ENCODE data around the gene ANKRD26.
"Not testable (repeated sequence)": the region's sequence is repeated elsewhere in the genome, so short reads cannot be mapped to it uniquely, and the experiment has no call there.

Gene ANKRD26

DNA sequence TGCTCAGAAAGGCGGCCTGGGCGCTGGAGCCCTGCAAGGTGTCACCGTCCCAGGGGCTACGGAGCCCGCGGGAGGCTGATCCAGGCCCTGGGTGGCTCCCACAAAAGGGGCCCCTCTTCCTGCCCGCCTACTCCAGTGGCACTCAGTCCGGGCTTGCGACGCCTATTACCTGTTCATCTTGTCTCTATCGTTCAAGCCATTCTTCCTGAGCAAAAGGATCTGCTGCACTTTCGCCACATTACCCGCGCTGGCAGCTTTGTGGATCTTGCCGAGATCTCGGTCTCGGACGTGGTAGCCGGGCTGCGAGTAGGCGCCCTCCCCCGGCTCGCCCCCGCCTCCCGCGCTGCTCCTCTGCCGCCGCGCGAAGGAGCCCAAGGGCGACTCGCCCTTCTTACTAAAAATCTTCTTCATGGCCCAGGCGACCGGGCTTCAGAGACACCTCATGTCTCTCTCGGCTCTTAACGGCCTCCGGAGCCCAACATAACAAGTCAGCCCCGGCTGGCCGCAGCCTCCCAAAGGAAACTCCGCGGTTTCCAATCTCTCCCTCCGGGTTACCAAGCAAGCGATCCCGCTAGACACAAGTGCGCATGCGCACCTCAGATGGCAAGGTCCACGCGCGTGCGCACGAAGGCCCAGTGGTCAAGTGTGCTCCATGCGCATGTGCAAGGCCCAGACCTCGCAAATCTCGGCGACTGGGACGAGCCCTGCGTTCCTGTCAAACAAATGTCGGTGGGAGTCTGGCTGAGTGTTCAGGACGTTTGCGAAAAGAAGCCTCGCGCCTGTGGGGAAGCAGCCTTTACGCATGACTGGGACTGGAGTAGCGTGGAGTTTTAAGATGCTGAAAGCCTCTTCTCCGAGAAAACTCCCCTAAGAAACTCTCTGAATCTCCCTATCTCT is at the start of gene ANKRD26:
Gene ANKRD26, minus strand, starts transcription at position 579 of the 897 bp plus-strand sequence. Its CDS starts 168 bp downstream, at position 411.
- peak; percentile 98 for DNase-seq

DNA sequence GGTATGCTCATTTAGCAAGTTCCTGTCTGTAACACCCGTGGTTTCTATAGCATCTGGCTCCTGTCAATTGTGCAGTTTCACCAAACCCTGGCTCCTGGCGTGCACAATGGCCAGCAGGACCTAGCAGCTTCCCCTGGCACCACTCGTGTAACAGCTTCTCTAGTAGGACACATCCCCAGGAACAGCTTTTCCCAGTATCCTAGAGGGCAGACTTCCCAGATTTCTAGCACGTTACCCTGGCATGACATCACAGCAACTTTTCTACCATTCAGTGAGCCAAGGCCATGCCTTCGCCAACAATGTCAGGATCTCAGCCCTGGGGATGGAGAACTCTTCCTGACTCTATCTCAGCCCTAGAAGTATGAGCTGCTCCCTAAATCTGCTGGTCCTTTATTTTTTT is 47.4 kb upstream of the ANKRD26 start:
- DNase-seq: no peak

DNA sequence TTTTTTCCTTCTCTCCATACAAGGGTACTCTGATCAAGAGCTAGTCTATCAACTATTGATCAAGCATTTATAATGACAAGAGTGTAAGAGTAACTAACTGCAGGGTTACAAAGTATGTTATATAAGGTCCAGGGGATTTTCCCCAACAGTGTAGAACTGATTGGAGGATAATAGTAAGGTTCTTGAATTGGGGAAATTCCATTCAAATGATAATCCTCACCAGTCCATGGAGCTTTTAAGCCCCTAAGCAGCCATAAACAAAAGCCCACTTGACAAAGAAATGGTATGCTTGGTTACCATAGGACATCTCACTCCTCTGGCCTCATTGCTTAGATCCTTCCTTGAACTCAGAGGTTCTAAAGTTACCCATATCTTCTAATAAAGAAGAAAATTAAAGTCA is 45.6 kb upstream of the ANKRD26 start:
- DNase-seq: no peak

DNA sequence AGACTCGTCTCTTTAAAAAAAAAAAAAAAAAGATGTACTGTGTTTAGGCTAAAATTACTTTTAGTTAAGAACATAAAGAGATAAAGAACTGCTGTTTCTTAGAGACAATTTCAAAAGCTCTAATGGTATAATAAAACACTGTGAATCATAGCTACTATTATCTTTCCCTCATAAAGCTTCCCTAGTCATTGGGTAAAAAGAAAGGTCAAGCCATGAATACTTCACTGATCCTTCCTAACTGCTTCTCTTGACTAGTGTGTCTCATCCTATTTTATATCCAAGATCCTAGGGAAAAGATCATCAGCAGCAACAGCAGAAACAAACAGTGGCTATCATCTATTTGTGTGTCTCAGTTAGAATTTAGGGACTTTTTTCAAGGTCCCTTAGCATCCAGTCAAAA is 43.4 kb upstream of the ANKRD26 start:
- DNase-seq: no peak

DNA sequence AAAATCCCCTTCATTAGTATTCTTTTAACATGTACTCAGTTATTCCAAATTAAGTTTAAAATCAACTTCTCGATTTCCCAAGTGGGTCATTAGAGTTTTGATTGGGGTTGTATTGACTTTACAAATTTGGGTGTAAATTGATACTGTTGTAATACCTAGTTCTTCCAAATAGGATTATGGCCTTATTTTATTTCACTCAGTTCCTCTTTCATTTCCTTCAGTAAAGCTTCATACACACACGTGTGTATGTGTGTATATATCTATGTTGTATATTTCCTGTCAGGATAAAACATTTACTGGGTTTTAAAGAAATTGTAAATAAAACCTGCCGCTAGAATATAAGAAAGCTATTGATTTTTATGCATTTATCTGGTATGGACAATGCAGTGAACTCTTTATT is 38.0 kb upstream of the ANKRD26 start:
- no peak for DNase-seq

DNA sequence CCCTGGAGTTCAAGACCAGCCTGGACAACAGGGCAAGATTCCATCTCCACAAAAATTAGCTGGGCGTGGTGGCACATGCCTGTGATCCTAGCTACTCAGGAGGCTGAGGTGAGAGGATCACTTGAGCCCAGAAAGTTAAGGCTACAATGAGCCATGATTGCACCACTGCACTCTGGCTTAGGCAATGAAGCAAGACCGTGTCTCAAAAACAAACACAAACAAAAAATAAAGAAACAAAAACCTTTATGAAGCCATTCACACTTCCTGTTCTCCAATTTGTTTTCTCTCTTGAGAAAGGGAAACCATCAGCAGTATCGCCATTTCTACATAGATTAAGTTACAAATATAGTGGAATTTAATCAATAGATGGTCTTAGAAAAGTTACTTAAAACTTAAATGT is 34.1 kb upstream of the ANKRD26 start:
- no peak for DNase-seq

DNA sequence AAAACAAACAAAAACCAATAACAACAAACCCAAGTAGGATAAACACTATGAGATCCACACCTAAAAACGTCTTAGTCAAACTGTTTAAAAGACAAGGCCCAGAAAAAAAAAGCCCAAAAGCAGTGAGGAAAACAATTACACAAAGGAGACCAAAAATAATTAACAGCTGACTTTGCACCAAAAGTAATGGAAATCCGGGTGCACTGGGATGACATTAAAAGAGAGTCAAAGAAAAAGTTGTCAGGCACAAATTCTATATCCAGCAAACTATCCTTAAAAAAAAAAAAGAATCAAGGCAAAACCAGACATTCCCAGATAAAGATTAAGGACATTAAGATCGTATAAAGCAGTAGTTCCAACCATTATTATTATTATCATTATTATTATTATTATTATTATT is 7.9 kb upstream of the ANKRD26 start:
- no peak for DNase-seq

DNA sequence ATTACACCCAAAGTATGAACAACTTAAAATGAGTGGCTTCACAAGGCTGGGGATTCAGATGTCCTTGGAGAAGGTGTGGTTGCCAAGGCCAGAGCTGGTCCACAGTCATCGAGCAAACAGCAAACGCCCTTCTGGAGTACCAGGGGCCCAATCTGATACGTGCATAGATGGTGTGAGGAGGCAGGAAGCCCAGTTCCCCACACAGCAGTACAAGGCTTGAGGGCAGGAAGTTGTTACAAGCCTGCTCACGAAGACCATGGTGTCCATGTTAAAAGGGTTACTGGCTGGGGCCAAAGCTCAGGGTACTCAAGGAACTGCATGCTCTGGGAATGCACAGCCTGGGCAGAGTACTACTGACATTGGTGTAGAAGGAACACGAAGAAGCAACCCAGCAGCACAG is 4.6 kb upstream of the ANKRD26 start:
- DNase-seq: no peak

DNA sequence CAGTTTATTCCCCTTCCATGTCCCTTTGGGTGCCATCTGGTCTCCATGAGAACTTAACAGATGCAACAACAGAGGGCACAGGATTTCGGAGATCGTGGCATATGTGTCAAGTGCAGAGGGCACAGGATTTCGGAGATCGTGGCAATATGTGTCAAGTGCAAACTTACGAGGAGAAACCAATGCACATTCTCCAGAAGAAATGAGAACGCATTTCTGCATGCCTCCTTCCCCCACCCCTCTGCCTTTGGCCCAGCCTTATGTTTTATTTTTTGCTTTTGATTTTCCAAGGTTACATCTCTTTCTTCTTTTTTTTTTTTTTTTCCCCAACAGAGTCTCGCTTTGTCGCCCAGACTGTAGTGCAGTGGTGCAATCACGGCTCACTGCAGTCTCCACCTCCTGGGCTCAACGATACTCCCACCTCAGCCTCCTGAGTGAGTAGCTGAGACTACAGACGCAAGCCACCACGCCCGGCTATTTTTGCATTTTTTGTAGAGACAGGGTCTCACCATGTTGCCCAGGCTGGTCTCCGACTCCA is 586 bp upstream of the ANKRD26 start:
- peak; percentile 61 for DNase-seq

DNA sequence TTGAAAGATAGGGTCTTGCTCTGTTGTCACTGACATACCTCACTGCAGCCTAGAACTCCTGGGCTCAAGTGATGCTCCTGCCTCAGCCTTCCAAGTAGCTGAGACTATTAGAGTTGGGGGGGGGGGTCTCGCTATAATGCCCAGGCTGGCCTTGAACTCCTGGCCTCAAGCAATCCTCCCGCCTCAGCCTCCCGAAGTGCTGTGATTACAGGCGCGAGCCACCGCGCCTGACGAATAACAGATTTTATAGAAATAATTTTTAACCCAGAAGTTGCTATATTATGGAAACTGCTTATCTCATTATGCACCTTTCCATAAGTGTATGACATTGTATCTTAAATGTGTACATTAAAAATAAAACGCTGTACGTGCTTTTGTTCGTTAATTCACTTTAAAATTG is 846 bp downstream of the ANKRD26 start:
- DNase-seq: no peak

DNA sequence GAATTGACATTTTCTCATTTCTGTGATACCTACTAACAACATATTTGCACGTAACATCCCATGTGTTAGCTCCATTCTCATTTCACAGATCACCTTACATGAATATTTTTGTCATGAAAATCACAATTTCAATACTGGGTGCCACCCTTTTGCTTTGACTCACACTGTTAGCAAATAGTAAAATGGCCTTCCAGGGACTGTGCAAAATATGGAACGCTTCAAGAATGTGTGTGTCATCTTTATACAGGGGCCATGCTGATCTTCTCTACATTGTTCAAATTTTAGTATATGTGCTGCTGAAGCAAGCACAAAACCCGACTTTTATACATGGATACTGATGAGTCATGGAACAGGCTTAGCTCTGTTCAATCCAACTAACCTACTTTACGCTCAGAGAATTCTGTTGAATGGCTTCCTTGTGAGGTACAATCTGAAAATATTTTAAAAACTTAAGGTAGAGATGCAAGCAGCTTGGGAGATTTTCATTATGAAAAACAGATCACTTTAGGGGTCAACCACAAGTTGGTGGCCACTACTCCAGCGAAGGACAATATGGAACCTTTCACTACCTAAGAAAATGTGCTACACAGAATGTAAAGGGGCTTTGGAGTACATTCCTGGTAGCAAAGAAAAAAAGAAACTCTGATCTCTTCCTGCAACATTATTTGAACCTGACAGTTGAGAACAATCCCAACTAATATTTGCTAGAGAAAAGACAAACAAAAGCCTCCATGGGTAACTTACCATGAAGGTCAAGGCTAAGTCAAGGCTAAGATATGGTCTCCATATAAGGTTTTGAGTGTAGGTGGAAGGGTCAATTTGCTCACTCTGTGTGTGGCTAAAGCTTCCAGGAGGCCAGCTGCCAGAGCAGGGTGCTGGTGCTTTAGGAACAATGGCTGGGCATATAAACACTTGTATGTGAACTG is 11.9 kb downstream of the ANKRD26 start:
- DNase-seq: no peak

DNA sequence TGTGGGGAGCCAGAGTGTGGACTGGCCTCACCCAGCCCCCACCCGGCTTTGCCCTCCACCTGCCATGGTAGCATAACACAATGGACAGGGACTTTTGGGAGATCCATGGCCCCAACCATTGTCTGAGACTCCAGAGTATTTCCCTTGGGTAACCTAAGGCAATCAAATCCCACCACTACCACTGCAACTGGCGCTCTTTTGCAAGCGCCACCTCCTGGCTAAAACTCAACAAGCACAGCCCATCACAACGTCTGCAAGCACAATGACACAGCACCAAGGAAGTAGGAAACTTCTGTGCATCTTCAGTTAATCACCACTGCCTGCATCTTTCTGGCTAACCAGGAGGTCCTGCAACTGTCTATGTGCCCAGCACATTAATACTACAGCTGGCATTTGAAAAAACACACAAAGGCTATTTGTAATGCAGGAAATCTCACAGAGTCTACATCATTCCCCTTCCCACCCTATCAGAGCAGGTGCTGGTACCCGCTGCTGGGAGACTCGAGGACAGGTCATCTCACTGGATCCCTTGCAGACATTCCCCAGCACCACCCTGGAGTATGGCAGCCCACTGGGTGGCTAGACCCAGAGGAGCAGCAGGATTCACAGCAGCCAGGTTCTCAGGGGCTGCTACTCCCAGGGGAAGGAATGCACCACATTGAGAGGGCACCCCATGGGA is 27.7 kb downstream of the ANKRD26 start:
- DNase-seq: no peak

DNA sequence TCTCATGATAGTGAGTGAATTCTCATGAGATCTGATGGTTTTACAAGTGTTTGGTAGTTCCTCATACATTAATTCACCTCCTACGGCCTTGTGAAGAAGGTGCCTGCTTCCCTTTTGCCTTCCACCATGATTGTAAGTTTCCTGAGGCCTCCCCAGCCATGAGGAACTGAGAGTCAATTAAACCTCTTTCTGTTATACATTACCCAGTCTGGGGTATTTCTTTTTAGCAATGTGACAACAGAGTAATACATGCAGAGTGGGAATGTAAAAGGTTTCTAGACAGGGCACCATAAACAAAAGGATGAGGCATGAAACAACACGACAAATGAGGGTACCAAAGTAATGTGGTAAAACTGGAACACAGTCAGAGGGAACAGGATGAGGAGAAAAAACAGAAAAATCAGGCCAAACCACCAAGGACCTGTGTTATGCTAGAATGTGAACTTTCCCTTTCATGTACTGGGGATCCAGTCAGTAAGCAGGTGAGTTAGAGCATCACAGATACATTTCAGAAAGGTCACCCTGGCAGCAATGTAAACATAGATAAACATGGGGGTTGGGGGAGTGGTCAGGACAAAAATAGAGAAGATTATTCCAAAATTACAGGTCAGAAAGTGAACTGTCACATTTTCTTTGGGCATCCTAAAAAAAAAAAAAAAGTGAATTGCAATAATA is 31.9 kb downstream of the ANKRD26 start:
- no peak for DNase-seq

DNA sequence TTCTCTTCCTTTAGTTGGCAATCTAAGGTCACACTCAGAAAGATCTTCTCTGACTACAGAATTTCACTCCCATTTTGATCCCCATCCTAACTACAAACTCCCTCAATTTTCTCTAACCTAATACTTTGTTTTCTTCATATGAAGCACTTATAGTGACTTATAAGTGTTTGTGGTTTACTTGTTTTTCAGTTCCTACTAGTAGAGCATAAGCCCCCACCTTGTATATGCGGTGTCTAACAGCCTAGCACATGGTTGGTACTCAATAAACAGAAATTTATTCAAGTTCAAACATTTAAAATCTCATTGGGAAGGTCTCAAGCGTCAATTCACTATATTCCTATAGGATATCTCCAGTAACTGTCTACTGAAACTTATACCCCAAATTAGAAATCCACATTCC is 35.2 kb downstream of the ANKRD26 start:
- DNase-seq: no peak

DNA sequence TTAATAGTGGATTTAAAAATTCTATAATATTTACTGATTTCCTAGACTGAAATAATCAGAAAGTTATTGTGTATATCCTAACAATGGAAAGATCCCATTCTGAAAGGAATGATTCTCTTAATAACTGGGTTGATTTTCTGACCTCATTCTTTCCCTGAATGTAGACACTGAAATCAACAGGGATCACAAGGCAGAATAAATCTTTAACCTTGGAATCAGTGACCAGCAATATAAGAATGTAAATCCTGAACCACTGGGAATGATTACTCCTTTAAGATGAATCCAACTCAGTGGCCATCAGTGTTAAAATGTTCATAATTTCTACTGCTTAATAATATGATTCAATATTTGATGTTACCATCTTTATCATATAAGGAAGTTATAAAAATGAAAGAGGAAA is 47.6 kb downstream of the ANKRD26 start:
- no peak for DNase-seq

DNA sequence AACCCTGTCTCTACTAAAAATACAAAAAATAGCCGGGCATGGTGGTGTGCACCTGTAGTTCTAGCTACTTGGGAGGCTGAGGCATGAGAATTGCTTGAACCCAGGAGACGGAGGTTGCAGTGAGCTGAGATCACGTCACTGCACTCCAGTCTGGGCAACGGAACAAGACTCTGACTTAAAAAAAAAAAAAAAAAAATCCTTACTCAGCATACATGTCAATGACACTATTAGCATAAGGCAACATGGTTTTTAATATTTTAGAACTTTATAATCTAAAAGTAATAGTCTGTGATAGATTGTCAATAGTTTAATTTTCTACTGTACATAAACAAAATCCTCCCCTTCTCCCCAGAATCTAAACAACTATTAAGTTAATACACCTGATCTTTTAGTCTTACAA is 55.0 kb downstream of the ANKRD26 start:
- not testable (repeated sequence) for DNase-seq

DNA sequence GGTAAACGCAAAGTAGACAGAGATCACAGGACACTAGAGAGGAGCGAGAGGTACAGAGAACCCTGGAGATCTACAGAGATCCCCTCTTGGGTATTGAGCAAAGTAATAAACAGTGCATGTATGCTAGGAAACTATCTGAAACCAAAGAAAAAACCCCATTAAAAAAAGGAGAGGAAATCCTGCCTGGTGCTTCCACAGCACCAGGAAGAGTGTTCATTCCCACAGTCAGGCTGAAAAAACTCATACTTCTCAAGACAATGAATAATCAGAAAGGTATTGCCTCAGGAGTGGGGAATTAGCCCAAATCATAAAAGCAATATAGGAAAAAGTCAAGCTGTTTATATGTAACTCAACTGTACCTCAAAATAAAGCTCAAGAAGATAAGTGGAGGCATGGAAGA is 59.1 kb downstream of the ANKRD26 start:
- DNase-seq: no peak

DNA sequence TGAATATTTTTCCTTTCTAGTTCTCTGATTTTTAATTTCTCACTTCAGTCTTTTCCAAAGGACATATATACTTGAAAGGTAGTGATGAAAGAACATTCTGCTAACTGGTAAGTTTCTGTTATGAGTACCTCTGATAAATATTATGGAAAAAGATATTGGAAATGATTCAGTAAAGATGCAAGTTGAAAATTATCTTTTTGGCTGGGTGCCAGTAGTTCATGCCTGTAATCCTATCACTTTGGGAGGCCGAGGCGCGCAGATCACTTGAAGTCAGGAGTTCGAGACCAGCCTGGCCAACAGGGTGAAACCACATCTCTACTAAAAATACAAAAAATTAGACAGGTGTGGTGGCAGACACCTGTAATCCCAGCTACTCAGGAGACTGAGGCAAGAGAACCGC is 62.1 kb downstream of the ANKRD26 start:
- DNase-seq: no peak

DNA sequence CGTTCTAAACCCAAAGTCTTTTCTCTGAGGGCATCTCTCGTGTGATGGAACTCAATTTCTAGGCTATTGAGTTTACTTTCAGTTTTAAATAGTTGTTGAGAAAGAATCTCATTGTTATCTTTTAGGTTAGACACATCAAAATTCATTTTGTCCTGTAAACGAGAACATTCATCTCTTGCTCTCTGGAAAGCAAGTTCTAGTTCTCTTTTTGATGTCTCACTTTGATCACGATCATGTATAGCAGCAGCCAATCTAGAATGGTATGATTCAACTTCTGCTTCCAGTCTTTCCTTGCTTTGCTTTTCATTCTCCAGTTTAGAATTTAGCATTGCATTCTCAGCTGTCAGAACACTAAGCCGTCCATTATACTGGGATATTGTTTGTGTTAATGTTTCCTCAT is 65.1 kb downstream of the ANKRD26 start:
- no peak for DNase-seq

DNA sequence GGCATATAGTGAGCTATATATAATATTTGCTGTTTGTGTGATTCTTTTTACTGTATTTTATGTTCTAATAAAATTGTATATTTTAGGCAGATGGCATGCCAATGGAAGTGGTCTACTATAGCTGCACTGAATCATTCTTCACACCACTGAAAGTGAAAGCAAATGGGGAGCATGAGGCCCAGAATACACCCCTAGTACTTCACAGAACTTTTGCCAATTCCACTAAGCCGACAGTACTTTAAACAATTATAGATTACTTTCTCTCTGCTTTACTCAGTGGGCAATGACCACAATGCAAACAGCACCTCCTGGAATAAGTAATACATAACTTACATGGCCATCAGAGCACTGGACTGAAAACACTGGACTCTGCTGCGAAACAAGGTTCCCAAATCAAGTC is 70.2 kb downstream of the ANKRD26 start:
- DNase-seq: no peak

DNA sequence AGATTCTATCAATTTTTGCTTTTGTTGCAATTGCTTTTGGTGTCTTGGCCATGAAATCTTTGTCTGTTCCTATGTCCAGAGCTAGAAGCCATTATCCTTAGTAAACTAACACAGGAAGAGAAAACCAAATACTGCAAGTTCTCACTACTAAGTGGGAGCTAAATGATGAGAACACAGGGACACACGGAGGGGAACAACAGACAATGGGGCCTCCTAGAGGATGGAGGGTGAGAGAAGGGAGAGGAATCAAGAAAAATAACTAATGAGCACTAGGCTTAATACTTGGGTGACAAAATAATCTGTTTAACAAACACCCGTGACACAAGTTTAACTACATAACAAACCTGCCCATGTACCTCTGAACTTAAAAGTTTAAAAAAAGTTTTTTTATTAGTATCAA is 78.2 kb downstream of the ANKRD26 start:
- DNase-seq: no peak

DNA sequence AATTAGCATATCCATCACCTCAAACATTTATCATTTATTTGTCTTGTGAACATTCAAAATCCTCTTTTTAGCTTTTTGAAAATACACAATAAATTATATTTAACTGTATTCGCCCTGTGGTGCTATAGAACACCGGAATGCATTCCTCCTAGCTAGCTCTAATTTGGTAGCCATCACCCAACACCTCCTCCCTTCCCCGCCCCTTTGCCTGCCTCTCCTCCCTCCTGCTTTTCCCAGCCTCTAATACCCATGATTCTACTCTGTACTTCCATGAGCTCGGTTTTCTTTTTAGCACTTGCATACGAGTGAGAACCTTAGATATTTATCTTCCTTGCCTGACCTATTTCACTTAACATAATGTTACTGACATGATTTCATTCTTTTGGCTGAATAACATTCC is 80.1 kb downstream of the ANKRD26 start:
- no peak for DNase-seq
